Measurements from ENCODE around the gene CDCP1.
"Not testable (repeated sequence)": the region's sequence is repeated elsewhere in the genome, so short reads cannot be mapped to it uniquely, and the experiment has no call there.

Gene CDCP1

DNA sequence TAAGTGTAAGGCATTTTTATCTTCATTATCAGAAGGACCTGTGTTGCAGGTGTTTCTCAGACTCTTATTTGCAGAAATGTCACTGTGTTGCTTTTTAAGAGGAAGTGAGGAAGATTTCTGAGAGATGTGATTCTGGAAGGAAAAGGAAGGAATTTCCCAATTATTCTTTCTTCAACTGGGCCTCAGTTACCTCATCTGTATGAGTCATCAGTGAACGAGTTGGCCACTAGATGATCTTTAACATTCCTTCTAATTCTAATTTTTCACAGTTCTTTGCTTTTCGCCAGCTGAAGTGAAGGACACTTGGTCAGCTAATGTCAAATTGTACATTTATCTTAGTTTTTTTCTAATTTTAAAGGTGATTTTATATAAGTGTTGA is 91.2 kb downstream of the CDCP1 start:
- Histone ChIP-seq H3K9ac (ENCODE audit: low read length) (no peak overlapping the region), H3F3A (ENCODE audit: insufficient read depth) (no peaks in the 10 kb centered on the region), H3K9me3 (ENCODE audit: insufficient read depth, low read length) (no peaks in the 10 kb centered on the region), H3K4me3 (ENCODE audit: insufficient read depth, low read length, poor library complexity, severe bottlenecking) (no peak overlapping the region), H3K4me2 (ENCODE audit: low read depth, low read length, poor library complexity, severe bottlenecking) (no peak overlapping the region), H3K36me3 (ENCODE audit: low read length) (no peaks in the 10 kb centered on the region), H3K9me2 (replicated peaks; ENCODE audit: insufficient read depth, low read length) (no peaks in the 10 kb centered on the region), H2AFZ (ENCODE audit: low read depth, low read length, severe bottlenecking) (no peak overlapping the region), H3K79me2 (ENCODE audit: insufficient read depth, low read length) (no peaks in the 10 kb centered on the region), H4K20me1 (ENCODE audit: low read depth, low read length) (no peaks in the 10 kb centered on the region), H3K27ac (ENCODE audit: low read depth, low read length) (no peak overlapping the region), H3K27me3 (ENCODE audit: low read length) (no peaks in the 10 kb centered on the region)
- TF ChIP-seq, protein P1, sequence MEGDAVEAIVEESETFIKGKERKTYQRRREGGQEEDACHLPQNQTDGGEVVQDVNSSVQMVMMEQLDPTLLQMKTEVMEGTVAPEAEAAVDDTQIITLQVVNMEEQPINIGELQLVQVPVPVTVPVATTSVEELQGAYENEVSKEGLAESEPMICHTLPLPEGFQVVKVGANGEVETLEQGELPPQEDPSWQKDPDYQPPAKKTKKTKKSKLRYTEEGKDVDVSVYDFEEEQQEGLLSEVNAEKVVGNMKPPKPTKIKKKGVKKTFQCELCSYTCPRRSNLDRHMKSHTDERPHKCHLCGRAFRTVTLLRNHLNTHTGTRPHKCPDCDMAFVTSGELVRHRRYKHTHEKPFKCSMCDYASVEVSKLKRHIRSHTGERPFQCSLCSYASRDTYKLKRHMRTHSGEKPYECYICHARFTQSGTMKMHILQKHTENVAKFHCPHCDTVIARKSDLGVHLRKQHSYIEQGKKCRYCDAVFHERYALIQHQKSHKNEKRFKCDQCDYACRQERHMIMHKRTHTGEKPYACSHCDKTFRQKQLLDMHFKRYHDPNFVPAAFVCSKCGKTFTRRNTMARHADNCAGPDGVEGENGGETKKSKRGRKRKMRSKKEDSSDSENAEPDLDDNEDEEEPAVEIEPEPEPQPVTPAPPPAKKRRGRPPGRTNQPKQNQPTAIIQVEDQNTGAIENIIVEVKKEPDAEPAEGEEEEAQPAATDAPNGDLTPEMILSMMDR (IDR thresholded peaks at IDR 0.05; ENCODE audit: insufficient read depth, low read length, poor library complexity, severe bottlenecking): no peak
- no peak for TF ChIP-seq EZH2phosphoT487 (conservative IDR thresholded peaks at IDR 0.05; ENCODE audit: low read length)

DNA sequence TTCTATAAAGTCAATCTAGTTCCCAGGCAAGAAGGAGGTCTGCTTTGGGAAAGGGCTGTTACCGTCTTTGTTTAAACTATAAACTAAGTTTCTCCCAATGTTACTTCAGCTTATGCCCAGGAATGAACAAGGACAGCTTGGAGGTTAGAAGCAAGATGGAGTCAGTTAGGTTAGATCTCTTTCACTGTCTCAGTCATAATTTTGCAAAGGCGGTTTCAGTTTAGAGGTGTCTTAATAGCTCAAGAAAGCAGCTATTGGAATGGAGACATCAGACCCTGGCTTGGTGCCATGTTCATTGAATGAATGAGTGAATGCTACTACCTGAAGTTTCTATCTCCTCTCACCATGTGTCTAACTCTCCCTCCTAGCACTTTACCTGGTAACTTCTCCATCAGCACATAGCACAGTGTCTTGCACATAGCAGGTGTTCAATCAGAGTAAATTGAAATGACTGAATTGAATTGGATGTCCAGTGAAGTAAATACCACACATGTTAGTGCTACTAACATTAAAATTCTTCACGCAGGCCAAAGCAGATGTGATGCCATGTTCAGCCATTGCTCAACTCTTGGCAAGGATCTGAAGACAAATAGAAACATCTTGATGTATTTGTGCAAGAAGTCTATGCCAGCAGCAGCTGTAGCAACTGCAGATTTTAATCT is 91.9 kb downstream of the CDCP1 start:
- H3K27ac ChIP-seq (ENCODE audit: low read depth, low read length): no peak overlapping the region
- no peaks in the 10 kb centered on the region for H3K27me3 ChIP-seq (ENCODE audit: low read length)
- no peak overlapping the region for H3K4me2 ChIP-seq (ENCODE audit: low read depth, low read length, poor library complexity, severe bottlenecking)
- H4K20me1 ChIP-seq (ENCODE audit: low read depth, low read length): no peaks in the 10 kb centered on the region
- no peak overlapping the region for H2AFZ ChIP-seq (ENCODE audit: low read depth, low read length, severe bottlenecking)
- TF ChIP-seq EZH2phosphoT487 (conservative IDR thresholded peaks at IDR 0.05; ENCODE audit: low read length): no peak
- TF ChIP-seq, protein P1 (IDR thresholded peaks at IDR 0.05; ENCODE audit: insufficient read depth, low read length, poor library complexity, severe bottlenecking): no peak
- H3F3A ChIP-seq (ENCODE audit: insufficient read depth): no peaks in the 10 kb centered on the region
- no peaks in the 10 kb centered on the region for H3K36me3 ChIP-seq (ENCODE audit: low read length)
- H3K9ac ChIP-seq (ENCODE audit: low read length): no peak overlapping the region
- no peaks in the 10 kb centered on the region for H3K79me2 ChIP-seq (ENCODE audit: insufficient read depth, low read length)
- no peaks in the 10 kb centered on the region for H3K9me3 ChIP-seq (ENCODE audit: insufficient read depth, low read length)
- H3K9me2 ChIP-seq (replicated peaks; ENCODE audit: insufficient read depth, low read length): no peaks in the 10 kb centered on the region
- no peak overlapping the region for H3K4me3 ChIP-seq (ENCODE audit: insufficient read depth, low read length, poor library complexity, severe bottlenecking)

- H2AFZ ChIP-seq (ENCODE audit: low read depth, low read length, severe bottlenecking); H4K20me1 ChIP-seq (ENCODE audit: low read depth, low read length); H3K27ac ChIP-seq (ENCODE audit: low read depth, low read length); H3K36me3 ChIP-seq (ENCODE audit: low read length); H3K4me2 ChIP-seq (ENCODE audit: low read depth, low read length, poor library complexity, severe bottlenecking); H3K9me2 ChIP-seq (replicated peaks; ENCODE audit: insufficient read depth, low read length); H3K9ac ChIP-seq (ENCODE audit: low read length); H3K27me3 ChIP-seq (ENCODE audit: low read length); H3F3A ChIP-seq (ENCODE audit: insufficient read depth); H3K9me3 ChIP-seq (ENCODE audit: insufficient read depth, low read length); H3K79me2 ChIP-seq (ENCODE audit: insufficient read depth, low read length); H3K4me3 ChIP-seq (ENCODE audit: insufficient read depth, low read length, poor library complexity, severe bottlenecking): not testable (repeated sequence)
Measured at GRCh38 chr3:45053805-45054195, 92.4 kb downstream of the CDCP1 start.

- TF ChIP-seq, protein P1 (IDR thresholded peaks at IDR 0.05; ENCODE audit: insufficient read depth, low read length, poor library complexity, severe bottlenecking): no peak
- TF ChIP-seq EZH2phosphoT487 (conservative IDR thresholded peaks at IDR 0.05; ENCODE audit: low read length): no peak
- Histone ChIP-seq H3F3A (ENCODE audit: insufficient read depth) (no peaks in the 10 kb centered on the region), H4K20me1 (ENCODE audit: low read depth, low read length) (no peaks in the 10 kb centered on the region), H3K4me3 (ENCODE audit: insufficient read depth, low read length, poor library complexity, severe bottlenecking) (no peak overlapping the region), H3K9me3 (ENCODE audit: insufficient read depth, low read length) (no peaks in the 10 kb centered on the region), H3K4me2 (ENCODE audit: low read depth, low read length, poor library complexity, severe bottlenecking) (no peak overlapping the region), H3K79me2 (ENCODE audit: insufficient read depth, low read length) (no peaks in the 10 kb centered on the region), H2AFZ (ENCODE audit: low read depth, low read length, severe bottlenecking) (no peak overlapping the region), H3K9me2 (replicated peaks; ENCODE audit: insufficient read depth, low read length) (no peaks in the 10 kb centered on the region), H3K9ac (ENCODE audit: low read length) (no peak overlapping the region), H3K27me3 (ENCODE audit: low read length) (no peaks in the 10 kb centered on the region), H3K36me3 (ENCODE audit: low read length) (no peaks in the 10 kb centered on the region), H3K27ac (ENCODE audit: low read depth, low read length) (no peak overlapping the region)
Measured at GRCh38 chr3:45051685-45052084, 94.5 kb downstream of the CDCP1 start.
